Measurements from ENCODE around the gene SLC1A5. TPM values are rescaled to one million over a fixed set of nuclear protein-coding genes. Genes with fewer than 3 reads are reported as not detected.
"Not testable (repeated sequence)": the region's sequence is repeated elsewhere in the genome, so short reads cannot be mapped to it uniquely, and the experiment has no call there.

The SLC1A5 gene
- total and polyA plus RNA-seq, 2 experiments from 2014 or later: 103 to 272 TPM

DNA sequence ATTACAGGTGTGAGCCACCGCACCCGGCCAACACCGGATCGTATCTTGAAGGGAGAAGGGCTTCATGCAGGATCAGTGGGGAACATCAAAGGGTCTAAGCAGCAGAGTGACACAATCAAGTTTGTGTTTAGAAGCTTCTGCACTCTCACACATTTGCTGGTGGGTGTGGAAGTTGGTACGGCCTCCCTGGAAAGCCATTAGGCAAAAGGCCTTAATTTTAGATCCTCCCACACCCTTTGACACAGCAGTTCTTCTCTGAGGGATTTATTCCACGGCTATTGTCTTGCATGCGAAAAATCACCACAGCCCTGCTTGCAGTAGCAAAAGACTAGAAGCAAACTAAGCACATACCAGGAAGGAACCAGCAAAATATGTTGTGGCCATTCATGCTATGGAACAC is 18.3 kb upstream of the SLC1A5 start (continued):
- no peak for TF ChIP-seq ZNF114 (CRISPR knock-in tag; IDR thresholded peaks at IDR 0.05)
- TF ChIP-seq, protein P1, sequence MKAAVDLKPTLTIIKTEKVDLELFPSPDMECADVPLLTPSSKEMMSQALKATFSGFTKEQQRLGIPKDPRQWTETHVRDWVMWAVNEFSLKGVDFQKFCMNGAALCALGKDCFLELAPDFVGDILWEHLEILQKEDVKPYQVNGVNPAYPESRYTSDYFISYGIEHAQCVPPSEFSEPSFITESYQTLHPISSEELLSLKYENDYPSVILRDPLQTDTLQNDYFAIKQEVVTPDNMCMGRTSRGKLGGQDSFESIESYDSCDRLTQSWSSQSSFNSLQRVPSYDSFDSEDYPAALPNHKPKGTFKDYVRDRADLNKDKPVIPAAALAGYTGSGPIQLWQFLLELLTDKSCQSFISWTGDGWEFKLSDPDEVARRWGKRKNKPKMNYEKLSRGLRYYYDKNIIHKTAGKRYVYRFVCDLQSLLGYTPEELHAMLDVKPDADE (IDR thresholded peaks at IDR 0.05): no peak

DNA sequence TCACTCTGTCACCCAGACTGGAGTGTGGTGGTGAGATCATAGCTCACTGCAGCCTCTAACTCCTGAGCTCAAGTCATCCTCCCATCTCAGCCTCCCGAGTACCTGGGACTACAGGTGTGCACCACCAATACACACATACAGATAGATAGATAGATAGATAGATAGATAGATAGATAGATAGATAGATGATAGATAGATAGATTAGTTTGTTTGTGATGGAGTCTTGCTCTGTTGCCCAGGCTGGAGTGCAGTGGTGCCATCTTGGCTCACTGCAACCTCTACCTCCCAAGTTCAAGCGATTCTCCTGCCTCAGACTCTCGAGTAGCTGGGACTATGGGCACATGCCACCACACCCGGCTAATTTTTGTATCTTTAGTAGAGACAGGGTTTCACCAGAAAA is 16.0 kb upstream of the SLC1A5 start:
- not testable (repeated sequence) for H3K9me3 Mint-ChIP-seq; ATAC-seq; H3K36me3 Mint-ChIP-seq (ENCODE audit: low read depth); DNase-seq (ENCODE audit: low spot score); H3K27me3 Mint-ChIP-seq (ENCODE audit: insufficient read depth, low read depth, poor library complexity); H3K27ac ChIP-seq (ENCODE audit: low read depth); H3K4me1 Mint-ChIP-seq; H3K4me3 Mint-ChIP-seq; H3K36me3 ChIP-seq (ENCODE audit: insufficient read depth); H3K4me3 ChIP-seq; H3K27me3 ChIP-seq (ENCODE audit: insufficient read depth); H2AFZ ChIP-seq; H3F3A ChIP-seq (replicated peaks; ENCODE audit: low read depth); H3K9me2 ChIP-seq (ENCODE audit: insufficient read depth); H4K20me1 ChIP-seq (replicated peaks; ENCODE audit: insufficient read depth); H3K4me1 ChIP-seq (ENCODE audit: insufficient read depth); H3K4me2 ChIP-seq; H3K79me2 ChIP-seq (replicated peaks; ENCODE audit: insufficient read depth); H3K27ac Mint-ChIP-seq

DNA sequence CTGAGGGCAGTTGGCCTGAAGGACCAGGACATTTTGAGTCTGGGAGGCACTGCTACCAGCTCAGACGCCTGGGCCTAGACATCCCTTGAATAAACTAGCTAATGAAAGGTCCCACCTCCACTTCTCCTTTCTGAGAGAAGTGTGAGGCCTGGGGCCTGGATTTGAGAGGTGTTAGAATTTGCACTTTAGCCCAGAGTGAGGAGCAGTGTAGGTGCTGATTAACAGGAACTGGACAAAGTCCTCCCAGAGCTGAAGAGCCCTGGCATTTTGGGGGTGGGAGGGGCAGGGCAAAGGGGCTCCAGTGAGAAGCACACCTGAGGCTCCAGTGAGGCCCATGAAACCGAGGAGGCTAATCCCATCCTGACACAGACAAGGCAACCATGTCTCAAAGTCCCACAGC is 15.2 kb upstream of the SLC1A5 start:
- Histone ChIP-seq H3K9me2 (ENCODE audit: insufficient read depth) (no peaks in the 10 kb centered on the region), H3K27ac (ENCODE audit: low read depth) (no peak overlapping the region), H3K4me1 (ENCODE audit: insufficient read depth) (no peaks in the 10 kb centered on the region), H3K4me3 (no peak overlapping the region), H3K79me2 (replicated peaks; ENCODE audit: insufficient read depth) (no peaks in the 10 kb centered on the region), H3K36me3 (ENCODE audit: insufficient read depth) (no peaks in the 10 kb centered on the region), H3K27me3 (ENCODE audit: insufficient read depth) (no peaks in the 10 kb centered on the region), H4K20me1 (replicated peaks; ENCODE audit: insufficient read depth) (no peaks in the 10 kb centered on the region), H3K4me2 (no peak overlapping the region), H2AFZ (no peak overlapping the region), H3F3A (replicated peaks; ENCODE audit: low read depth) (no peaks in the 10 kb centered on the region)
- Mint-ChIP-seq H3K4me1 (no peaks in the 10 kb centered on the region), H3K36me3 (ENCODE audit: low read depth) (no peaks in the 10 kb centered on the region), H3K9me3 (no peaks in the 10 kb centered on the region), H3K4me3 (no peak overlapping the region), H3K27ac (no peak overlapping the region), H3K27me3 (ENCODE audit: insufficient read depth, low read depth, poor library complexity) (no peaks in the 10 kb centered on the region)
- TF ChIP-seq ZNF114 (CRISPR knock-in tag; IDR thresholded peaks at IDR 0.05) (no peak), JUNB (IDR thresholded peaks at IDR 0.05; ENCODE audit: unreplicated experiment) (no peak), ZNF331 (CRISPR knock-in tag; IDR thresholded peaks at IDR 0.05; ENCODE audit: low read depth) (no peak), CREB1 (CRISPR knock-in tag; IDR thresholded peaks at IDR 0.05; ENCODE audit: low read depth) (no peak), STAT1 (IDR thresholded peaks at IDR 0.05; ENCODE audit: unreplicated experiment) (no peak)
- TF ChIP-seq, protein P2, sequence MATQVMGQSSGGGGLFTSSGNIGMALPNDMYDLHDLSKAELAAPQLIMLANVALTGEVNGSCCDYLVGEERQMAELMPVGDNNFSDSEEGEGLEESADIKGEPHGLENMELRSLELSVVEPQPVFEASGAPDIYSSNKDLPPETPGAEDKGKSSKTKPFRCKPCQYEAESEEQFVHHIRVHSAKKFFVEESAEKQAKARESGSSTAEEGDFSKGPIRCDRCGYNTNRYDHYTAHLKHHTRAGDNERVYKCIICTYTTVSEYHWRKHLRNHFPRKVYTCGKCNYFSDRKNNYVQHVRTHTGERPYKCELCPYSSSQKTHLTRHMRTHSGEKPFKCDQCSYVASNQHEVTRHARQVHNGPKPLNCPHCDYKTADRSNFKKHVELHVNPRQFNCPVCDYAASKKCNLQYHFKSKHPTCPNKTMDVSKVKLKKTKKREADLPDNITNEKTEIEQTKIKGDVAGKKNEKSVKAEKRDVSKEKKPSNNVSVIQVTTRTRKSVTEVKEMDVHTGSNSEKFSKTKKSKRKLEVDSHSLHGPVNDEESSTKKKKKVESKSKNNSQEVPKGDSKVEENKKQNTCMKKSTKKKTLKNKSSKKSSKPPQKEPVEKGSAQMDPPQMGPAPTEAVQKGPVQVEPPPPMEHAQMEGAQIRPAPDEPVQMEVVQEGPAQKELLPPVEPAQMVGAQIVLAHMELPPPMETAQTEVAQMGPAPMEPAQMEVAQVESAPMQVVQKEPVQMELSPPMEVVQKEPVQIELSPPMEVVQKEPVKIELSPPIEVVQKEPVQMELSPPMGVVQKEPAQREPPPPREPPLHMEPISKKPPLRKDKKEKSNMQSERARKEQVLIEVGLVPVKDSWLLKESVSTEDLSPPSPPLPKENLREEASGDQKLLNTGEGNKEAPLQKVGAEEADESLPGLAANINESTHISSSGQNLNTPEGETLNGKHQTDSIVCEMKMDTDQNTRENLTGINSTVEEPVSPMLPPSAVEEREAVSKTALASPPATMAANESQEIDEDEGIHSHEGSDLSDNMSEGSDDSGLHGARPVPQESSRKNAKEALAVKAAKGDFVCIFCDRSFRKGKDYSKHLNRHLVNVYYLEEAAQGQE (IDR thresholded peaks at IDR 0.05; ENCODE audit: unreplicated experiment): no peak
- TF ChIP-seq, protein P3, sequence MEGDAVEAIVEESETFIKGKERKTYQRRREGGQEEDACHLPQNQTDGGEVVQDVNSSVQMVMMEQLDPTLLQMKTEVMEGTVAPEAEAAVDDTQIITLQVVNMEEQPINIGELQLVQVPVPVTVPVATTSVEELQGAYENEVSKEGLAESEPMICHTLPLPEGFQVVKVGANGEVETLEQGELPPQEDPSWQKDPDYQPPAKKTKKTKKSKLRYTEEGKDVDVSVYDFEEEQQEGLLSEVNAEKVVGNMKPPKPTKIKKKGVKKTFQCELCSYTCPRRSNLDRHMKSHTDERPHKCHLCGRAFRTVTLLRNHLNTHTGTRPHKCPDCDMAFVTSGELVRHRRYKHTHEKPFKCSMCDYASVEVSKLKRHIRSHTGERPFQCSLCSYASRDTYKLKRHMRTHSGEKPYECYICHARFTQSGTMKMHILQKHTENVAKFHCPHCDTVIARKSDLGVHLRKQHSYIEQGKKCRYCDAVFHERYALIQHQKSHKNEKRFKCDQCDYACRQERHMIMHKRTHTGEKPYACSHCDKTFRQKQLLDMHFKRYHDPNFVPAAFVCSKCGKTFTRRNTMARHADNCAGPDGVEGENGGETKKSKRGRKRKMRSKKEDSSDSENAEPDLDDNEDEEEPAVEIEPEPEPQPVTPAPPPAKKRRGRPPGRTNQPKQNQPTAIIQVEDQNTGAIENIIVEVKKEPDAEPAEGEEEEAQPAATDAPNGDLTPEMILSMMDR (conservative IDR thresholded peaks at IDR 0.05; ENCODE audit: low read depth in 2 of 2): no peak
- DNase-seq (ENCODE audit: low spot score) (no peak), ATAC-seq (no peak)
